HEK293 (cell line): ENCODE results near the gene PRR36.

Experiments used
- KLF1 ChIP-seq: fragments of 450-650 bp; formaldehyde crosslinking; IDR thresholded peaks from 2 replicates; pipeline ENCODE4 v1.5.1; 2016; ENCODE audit warnings: missing biosample characterization, missing genetic modification characterization
- SCRT2 ChIP-seq: fragments of 450-650 bp; formaldehyde crosslinking; IDR thresholded peaks from 2 replicates; pipeline ENCODE4 v1.5.1; 2016; ENCODE audit warnings: missing biosample characterization, missing genetic modification characterization
- ZBTB17 ChIP-seq: fragments of 450-650 bp; formaldehyde crosslinking; IDR thresholded peaks from 2 replicates; pipeline ENCODE4 v1.5.1; 2016; ENCODE audit warnings: missing biosample characterization, missing genetic modification characterization
- ZEB2 ChIP-seq: fragments of 450-650 bp; formaldehyde crosslinking; IDR thresholded peaks from 2 replicates; pipeline ENCODE4 v1.5.1; 2016; ENCODE audit warnings: missing biosample characterization, missing genetic modification characterization
- ZNF138 ChIP-seq: fragments of 450-650 bp; formaldehyde crosslinking; IDR thresholded peaks from 2 replicates; pipeline ENCODE4 v1.5.1; 2016; ENCODE audit warnings: missing biosample characterization, missing genetic modification characterization, borderline replicate concordance
- ZNF366 ChIP-seq: fragments of 450-650 bp; formaldehyde crosslinking; conservative IDR thresholded peaks from 2 replicates; pipeline ENCODE4 v1.5.1; 2016; ENCODE audit warnings: missing biosample characterization, missing genetic modification characterization
- ZNF37A ChIP-seq: fragments of 450-650 bp; IDR thresholded peaks from 2 replicates; pipeline ENCODE4 v1.5.1; 2018; ENCODE audit warnings: missing biosample characterization, missing genetic modification characterization
- ZNF501 ChIP-seq: fragments of 450-650 bp; formaldehyde crosslinking; IDR thresholded peaks from 2 replicates; pipeline ENCODE4 v1.5.1; 2016; ENCODE audit warnings: missing biosample characterization, missing genetic modification characterization
- ZNF549 ChIP-seq: fragments of 450-650 bp; IDR thresholded peaks from 2 replicates; pipeline ENCODE4 v1.5.1; 2018; ENCODE audit warnings: missing biosample characterization, missing genetic modification characterization, mild to moderate bottlenecking, inconsistent platforms, moderate library complexity
- ZNF571 ChIP-seq: fragments of 450-650 bp; formaldehyde crosslinking; IDR thresholded peaks from 2 replicates; pipeline ENCODE4 v1.5.0; 2017; ENCODE audit warnings: missing biosample characterization, missing genetic modification characterization
- ZNF843 ChIP-seq: fragments of 450-650 bp; formaldehyde crosslinking; IDR thresholded peaks from 2 replicates; pipeline ENCODE4 v1.5.1; 2016; ENCODE audit warnings: missing biosample characterization, missing genetic modification characterization
- ZSCAN23 ChIP-seq: fragments of 450-650 bp; formaldehyde crosslinking; IDR thresholded peaks from 2 replicates; pipeline ENCODE4 v1.5.1; 2016; ENCODE audit warnings: missing biosample characterization, missing genetic modification characterization
- ZXDB ChIP-seq: fragments of 450-650 bp; formaldehyde crosslinking; IDR thresholded peaks from 2 replicates; pipeline ENCODE4 v1.5.1; 2016; ENCODE audit warnings: missing biosample characterization, missing genetic modification characterization
- TF ChIP-seq, protein P1 (sequence below): fragments of 450-650 bp; formaldehyde crosslinking; IDR thresholded peaks from 2 replicates; pipeline ENCODE4 v1.5.1; 2016; ENCODE audit warnings: missing biosample characterization, missing genetic modification characterization
- TF ChIP-seq, protein P2 (sequence below): fragments of 450-650 bp; formaldehyde crosslinking; IDR thresholded peaks from 2 replicates; pipeline ENCODE4 v1.5.1; 2016; ENCODE audit warnings: missing biosample characterization, missing genetic modification characterization
- TF ChIP-seq, protein P3 (sequence below): fragments of 450-650 bp; formaldehyde crosslinking; IDR thresholded peaks from 2 replicates; pipeline ENCODE4 v1.5.1; 2016; ENCODE audit warnings: missing biosample characterization, missing genetic modification characterization
- TF ChIP-seq, protein P4 (sequence below): fragments of 450-650 bp; formaldehyde crosslinking; IDR thresholded peaks from 2 replicates; pipeline ENCODE4 v1.5.1; 2016; ENCODE audit warnings: missing biosample characterization, missing genetic modification characterization
- TF ChIP-seq, protein P5 (sequence below): fragments of 450-650 bp; formaldehyde crosslinking; IDR thresholded peaks from 2 replicates; pipeline ENCODE4 v1.5.1; 2016; ENCODE audit warnings: missing biosample characterization, missing genetic modification characterization
- TF ChIP-seq, protein P6 (sequence below): fragments of 450-650 bp; formaldehyde crosslinking; IDR thresholded peaks from 2 replicates; pipeline ENCODE4 v1.5.1; 2016; ENCODE audit warnings: missing biosample characterization, missing genetic modification characterization

Gene PRR36

DNA sequence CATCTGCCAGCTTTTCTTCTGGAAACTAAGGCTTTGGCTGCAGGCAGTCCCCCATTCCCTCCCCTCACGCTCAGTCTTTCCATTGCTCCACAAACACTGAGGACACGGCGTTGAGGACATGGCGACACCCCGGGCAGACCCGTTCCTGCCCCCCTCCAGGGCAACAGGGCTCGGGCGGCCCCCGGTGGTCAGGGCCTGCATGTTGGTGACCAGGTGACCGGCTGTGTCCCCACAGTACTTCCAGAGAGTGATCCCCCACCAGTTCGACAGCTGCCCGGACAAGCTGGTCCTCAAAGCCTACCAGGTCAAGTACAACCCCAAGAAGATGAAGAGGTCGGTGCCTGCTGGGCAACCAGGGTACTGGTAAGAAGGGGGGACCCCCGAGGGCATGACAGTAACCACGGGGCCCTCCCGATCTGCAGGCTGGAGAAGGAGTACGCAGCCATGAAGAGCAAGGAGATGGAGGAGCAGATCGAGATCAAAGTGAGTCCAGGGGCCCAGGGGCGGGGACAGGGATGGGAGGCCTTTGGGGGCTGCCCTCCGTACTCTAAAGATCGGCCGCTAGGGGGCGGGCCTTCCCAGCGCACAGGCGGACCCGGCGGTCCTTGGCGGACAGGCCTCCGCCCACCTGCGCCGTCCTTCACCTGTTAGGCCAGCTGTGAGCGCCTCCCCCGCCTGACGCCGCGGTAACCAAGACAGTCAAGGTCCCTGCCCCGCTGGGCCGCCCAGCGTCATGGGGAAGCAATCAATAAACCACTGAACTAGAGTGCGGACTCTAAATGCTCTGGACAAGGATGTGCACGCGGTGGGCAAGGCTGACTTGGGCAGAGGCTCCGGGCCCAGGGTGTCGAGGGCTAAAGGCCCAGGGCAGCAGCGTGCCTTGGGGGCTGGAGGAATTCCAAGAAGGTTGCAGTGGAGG, 21.1 kb downstream of the PRR36 start (continued):
- TF ChIP-seq, protein P1, sequence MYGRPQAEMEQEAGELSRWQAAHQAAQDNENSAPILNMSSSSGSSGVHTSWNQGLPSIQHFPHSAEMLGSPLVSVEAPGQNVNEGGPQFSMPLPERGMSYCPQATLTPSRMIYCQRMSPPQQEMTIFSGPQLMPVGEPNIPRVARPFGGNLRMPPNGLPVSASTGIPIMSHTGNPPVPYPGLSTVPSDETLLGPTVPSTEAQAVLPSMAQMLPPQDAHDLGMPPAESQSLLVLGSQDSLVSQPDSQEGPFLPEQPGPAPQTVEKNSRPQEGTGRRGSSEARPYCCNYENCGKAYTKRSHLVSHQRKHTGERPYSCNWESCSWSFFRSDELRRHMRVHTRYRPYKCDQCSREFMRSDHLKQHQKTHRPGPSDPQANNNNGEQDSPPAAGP (tag by site-specific recombination) = 0 out of 2 replicates have a peak, but pooled peaks have one; percentile 48
- TF ChIP-seq, protein P2, sequence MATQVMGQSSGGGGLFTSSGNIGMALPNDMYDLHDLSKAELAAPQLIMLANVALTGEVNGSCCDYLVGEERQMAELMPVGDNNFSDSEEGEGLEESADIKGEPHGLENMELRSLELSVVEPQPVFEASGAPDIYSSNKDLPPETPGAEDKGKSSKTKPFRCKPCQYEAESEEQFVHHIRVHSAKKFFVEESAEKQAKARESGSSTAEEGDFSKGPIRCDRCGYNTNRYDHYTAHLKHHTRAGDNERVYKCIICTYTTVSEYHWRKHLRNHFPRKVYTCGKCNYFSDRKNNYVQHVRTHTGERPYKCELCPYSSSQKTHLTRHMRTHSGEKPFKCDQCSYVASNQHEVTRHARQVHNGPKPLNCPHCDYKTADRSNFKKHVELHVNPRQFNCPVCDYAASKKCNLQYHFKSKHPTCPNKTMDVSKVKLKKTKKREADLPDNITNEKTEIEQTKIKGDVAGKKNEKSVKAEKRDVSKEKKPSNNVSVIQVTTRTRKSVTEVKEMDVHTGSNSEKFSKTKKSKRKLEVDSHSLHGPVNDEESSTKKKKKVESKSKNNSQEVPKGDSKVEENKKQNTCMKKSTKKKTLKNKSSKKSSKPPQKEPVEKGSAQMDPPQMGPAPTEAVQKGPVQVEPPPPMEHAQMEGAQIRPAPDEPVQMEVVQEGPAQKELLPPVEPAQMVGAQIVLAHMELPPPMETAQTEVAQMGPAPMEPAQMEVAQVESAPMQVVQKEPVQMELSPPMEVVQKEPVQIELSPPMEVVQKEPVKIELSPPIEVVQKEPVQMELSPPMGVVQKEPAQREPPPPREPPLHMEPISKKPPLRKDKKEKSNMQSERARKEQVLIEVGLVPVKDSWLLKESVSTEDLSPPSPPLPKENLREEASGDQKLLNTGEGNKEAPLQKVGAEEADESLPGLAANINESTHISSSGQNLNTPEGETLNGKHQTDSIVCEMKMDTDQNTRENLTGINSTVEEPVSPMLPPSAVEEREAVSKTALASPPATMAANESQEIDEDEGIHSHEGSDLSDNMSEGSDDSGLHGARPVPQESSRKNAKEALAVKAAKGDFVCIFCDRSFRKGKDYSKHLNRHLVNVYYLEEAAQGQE (tag by site-specific recombination) = no peak
- no peak for TF ChIP-seq ZNF37A (tag by site-specific recombination)
- TF ChIP-seq KLF1 (tag by site-specific recombination) = peak; percentile 79
- TF ChIP-seq ZNF571 (tag by site-specific recombination) = no peak
- TF ChIP-seq ZNF366 = no peak
- no peak for TF ChIP-seq ZNF843 (tag by site-specific recombination)
- TF ChIP-seq, protein P3, sequence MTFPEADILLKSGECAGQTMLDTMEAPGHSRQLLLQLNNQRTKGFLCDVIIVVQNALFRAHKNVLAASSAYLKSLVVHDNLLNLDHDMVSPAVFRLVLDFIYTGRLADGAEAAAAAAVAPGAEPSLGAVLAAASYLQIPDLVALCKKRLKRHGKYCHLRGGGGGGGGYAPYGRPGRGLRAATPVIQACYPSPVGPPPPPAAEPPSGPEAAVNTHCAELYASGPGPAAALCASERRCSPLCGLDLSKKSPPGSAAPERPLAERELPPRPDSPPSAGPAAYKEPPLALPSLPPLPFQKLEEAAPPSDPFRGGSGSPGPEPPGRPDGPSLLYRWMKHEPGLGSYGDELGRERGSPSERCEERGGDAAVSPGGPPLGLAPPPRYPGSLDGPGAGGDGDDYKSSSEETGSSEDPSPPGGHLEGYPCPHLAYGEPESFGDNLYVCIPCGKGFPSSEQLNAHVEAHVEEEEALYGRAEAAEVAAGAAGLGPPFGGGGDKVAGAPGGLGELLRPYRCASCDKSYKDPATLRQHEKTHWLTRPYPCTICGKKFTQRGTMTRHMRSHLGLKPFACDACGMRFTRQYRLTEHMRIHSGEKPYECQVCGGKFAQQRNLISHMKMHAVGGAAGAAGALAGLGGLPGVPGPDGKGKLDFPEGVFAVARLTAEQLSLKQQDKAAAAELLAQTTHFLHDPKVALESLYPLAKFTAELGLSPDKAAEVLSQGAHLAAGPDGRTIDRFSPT = peak; percentile 72
- TF ChIP-seq, protein P4, sequence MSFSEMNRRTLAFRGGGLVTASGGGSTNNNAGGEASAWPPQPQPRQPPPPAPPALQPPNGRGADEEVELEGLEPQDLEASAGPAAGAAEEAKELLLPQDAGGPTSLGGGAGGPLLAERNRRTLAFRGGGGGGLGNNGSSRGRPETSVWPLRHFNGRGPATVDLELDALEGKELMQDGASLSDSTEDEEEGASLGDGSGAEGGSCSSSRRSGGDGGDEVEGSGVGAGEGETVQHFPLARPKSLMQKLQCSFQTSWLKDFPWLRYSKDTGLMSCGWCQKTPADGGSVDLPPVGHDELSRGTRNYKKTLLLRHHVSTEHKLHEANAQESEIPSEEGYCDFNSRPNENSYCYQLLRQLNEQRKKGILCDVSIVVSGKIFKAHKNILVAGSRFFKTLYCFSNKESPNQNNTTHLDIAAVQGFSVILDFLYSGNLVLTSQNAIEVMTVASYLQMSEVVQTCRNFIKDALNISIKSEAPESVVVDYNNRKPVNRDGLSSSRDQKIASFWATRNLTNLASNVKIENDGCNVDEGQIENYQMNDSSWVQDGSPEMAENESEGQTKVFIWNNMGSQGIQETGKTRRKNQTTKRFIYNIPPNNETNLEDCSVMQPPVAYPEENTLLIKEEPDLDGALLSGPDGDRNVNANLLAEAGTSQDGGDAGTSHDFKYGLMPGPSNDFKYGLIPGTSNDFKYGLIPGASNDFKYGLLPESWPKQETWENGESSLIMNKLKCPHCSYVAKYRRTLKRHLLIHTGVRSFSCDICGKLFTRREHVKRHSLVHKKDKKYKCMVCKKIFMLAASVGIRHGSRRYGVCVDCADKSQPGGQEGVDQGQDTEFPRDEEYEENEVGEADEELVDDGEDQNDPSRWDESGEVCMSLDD (tag by site-specific recombination) = peak; percentile 53; the same call in 1 of the 2 replicates
- TF ChIP-seq SCRT2 (tag by site-specific recombination) = peak; percentile 98
- peak; percentile 67; the same call in 1 of the 2 replicates for TF ChIP-seq ZXDB (tag by site-specific recombination)
- peak; percentile 75 for TF ChIP-seq ZEB2 (tag by site-specific recombination)
- no peak for TF ChIP-seq ZNF501 (tag by site-specific recombination)
- TF ChIP-seq, protein P5, sequence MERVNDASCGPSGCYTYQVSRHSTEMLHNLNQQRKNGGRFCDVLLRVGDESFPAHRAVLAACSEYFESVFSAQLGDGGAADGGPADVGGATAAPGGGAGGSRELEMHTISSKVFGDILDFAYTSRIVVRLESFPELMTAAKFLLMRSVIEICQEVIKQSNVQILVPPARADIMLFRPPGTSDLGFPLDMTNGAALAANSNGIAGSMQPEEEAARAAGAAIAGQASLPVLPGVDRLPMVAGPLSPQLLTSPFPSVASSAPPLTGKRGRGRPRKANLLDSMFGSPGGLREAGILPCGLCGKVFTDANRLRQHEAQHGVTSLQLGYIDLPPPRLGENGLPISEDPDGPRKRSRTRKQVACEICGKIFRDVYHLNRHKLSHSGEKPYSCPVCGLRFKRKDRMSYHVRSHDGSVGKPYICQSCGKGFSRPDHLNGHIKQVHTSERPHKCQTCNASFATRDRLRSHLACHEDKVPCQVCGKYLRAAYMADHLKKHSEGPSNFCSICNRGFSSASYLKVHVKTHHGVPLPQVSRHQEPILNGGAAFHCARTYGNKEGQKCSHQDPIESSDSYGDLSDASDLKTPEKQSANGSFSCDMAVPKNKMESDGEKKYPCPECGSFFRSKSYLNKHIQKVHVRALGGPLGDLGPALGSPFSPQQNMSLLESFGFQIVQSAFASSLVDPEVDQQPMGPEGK = peak; percentile 91
- TF ChIP-seq ZBTB17 = peak; percentile 58
- TF ChIP-seq ZSCAN23 (tag by site-specific recombination) = no peak
- TF ChIP-seq, protein P6, sequence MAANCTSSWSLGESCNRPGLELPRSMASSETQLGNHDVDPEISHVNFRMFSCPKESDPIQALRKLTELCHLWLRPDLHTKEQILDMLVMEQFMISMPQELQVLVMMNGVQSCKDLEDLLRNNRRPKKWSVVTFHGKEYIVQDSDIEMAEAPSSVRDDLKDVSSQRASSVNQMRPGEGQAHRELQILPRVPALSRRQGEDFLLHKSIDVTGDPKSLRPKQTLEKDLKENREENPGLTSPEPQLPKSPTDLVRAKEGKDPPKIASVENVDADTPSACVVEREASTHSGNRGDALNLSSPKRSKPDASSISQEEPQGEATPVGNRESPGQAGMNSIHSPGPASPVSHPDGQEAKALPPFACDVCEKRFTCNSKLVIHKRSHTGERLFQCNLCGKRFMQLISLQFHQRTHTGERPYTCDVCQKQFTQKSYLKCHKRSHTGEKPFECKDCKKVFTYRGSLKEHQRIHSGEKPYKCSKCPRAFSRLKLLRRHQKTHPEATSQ (tag by site-specific recombination) = no peak
- no peak for TF ChIP-seq ZNF549 (tag by site-specific recombination)
- TF ChIP-seq ZNF138 (tag by site-specific recombination) = no peak
